K562 (cell line): ENCODE data around the gene BANP. TPM values are rescaled to one million over a fixed set of nuclear protein-coding genes. Genes with fewer than 3 reads are reported as not detected.

Source experiments
- AFF1 ChIP-seq, 2 experiments: fragments of 450-650 bp; IDR thresholded peaks; 2 replicates each; pipeline ENCODE4 v1.6.1; 2018; ENCODE audit warnings: mild to moderate bottlenecking in 2 of 2, low read depth in 1 of 2; ENCODE audit not compliant: partially characterized antibody in 2 of 2
- C11orf30 ChIP-seq: fragments of 450-650 bp; IDR thresholded peaks from 2 replicates; pipeline ENCODE4 v1.6.1; 2016; ENCODE audit warnings: low read depth, mild to moderate bottlenecking
- CAMTA2 ChIP-seq: fragments of 250-450 bp; sonication (Bioruptor Pico); conservative IDR thresholded peaks from 2 replicates; pipeline ENCODE4 v1.5.1; 2022
- IFI16 ChIP-seq: fragments of 250-450 bp; sonication (Bioruptor Pico); IDR thresholded peaks from 2 replicates; pipeline ENCODE4 v2.1.2; 2022; ENCODE audit warnings: mild to moderate bottlenecking, inconsistent platforms
- NFIC ChIP-seq: fragments of 450-650 bp; IDR thresholded peaks from 2 replicates; pipeline ENCODE4 v1.6.1; 2017; ENCODE audit warnings: mild to moderate bottlenecking, inconsistent platforms
- PHF21A ChIP-seq: fragments of 450-650 bp; IDR thresholded peaks from 2 replicates; pipeline ENCODE4 v1.6.1; 2017; ENCODE audit warnings: low read depth, borderline replicate concordance
- PYGO2 ChIP-seq: fragments of 450-650 bp; IDR thresholded peaks from 2 replicates; pipeline ENCODE4 v1.6.1; 2016; ENCODE audit warnings: mild to moderate bottlenecking, missing genetic modification characterization, moderate library complexity, missing compliant biosample characterization
- SAP30 ChIP-seq: fragments of 200-600 bp; sonication (generic); IDR thresholded peaks from 2 replicates; pipeline ENCODE4 v1.6.1; 2012; ENCODE audit warnings: borderline replicate concordance, low read depth, mild to moderate bottlenecking, moderate library complexity, low read length, control low read depth, inconsistent platforms; ENCODE audit not compliant: insufficient read depth, poor library complexity, severe bottlenecking
- TCF3 ChIP-seq: sonication (generic); formaldehyde crosslinking; IDR thresholded peaks from 2 replicates; pipeline ENCODE4 v1.4.0; 2020; ENCODE audit warnings: mild to moderate bottlenecking, missing genetic modification reagents
- XRCC3 ChIP-seq: fragments of 450-650 bp; IDR thresholded peaks from 2 replicates; pipeline ENCODE4 v1.6.1; 2017; ENCODE audit warnings: mild to moderate bottlenecking, moderate library complexity
- ZBED1 ChIP-seq: IDR thresholded peaks from 2 replicates; pipeline ENCODE4 v1.6.1; 2014
- ZBTB1 ChIP-seq: sonication (generic); formaldehyde crosslinking; IDR thresholded peaks from 2 replicates; pipeline ENCODE4 v1.8.1; 2023; ENCODE audit warnings: missing genetic modification reagents, low read depth, mild to moderate bottlenecking, borderline replicate concordance
- ZC3H4 ChIP-seq: sonication (generic); formaldehyde crosslinking; IDR thresholded peaks from 2 replicates; pipeline ENCODE4 v1.9.0; 2021; ENCODE audit warnings: missing genetic modification reagents, borderline replicate concordance
- ZNF121 ChIP-seq: sonication (generic); formaldehyde crosslinking; conservative IDR thresholded peaks from 2 replicates; pipeline ENCODE4 v1.8.0; 2022; ENCODE audit warnings: missing genetic modification reagents
- ZNF224 ChIP-seq: sonication (generic); formaldehyde crosslinking; IDR thresholded peaks from 2 replicates; pipeline ENCODE4 v1.8.0; 2022; ENCODE audit warnings: mild to moderate bottlenecking, missing genetic modification reagents
- ZNF23 ChIP-seq: fragments of 250-450 bp; sonication (Bioruptor Pico); IDR thresholded peaks from 2 replicates; pipeline ENCODE4 v1.4.0; 2020; ENCODE audit warnings: mild to moderate bottlenecking
- polyA plus RNA-seq, 8 experiments: library from polyadenylated mRNA; depleted of rRNA in 4 of 8; stranded (reverse) in 5 of 8; unstranded in 3 of 8; fragments of >200 nt; fragmentation: Nextera tagmentation in 2 of 8; fragmentation: Illumina TruSeq in 1 of 8; extraction: Ambion mirVana in 2 of 8; extraction: Trizol in 1 of 8; gene quantifications; 2 replicates each; pipeline versions ENCODE4 v1.2.1 to v1.2.3, GENCODE V29; 2011 to 2014; ENCODE audit warnings: inconsistent platforms in 1 of 8, missing spikeins in 1 of 8
- total RNA-seq, 7 experiments: library from RNA; depleted of rRNA in 6 of 7; stranded (reverse); fragments of >200 nt in 6 of 7; fragmentation: Illumina TruSeq in 2 of 7; extraction: Trizol in 2 of 7; gene quantifications; 2 replicates each; pipeline versions ENCODE4 v1.2.1 to v1.2.3, GENCODE V29; 2011 to 2021; ENCODE audit warnings: low replicate concordance in 1 of 7
- TF ChIP-seq, protein P1 (sequence below): fragments of 250-450 bp; sonication (Bioruptor Pico); IDR thresholded peaks from 2 replicates; pipeline ENCODE4 v1.8.0; 2022; ENCODE audit warnings: moderate library complexity, mild to moderate bottlenecking, inconsistent platforms
- TF ChIP-seq, protein P2 (sequence below): fragments of 450-650 bp; formaldehyde crosslinking; IDR thresholded peaks from 2 replicates; pipeline ENCODE4 v1.4.0; 2022; ENCODE audit warnings: mild to moderate bottlenecking, moderate library complexity
- TF ChIP-seq, protein P3 (sequence below): fragments of 250-450 bp; sonication (Bioruptor Pico); IDR thresholded peaks from 2 replicates; pipeline ENCODE4 v1.5.0; 2020; ENCODE audit warnings: mild to moderate bottlenecking

Gene BANP
- total and polyA plus RNA-seq, 9 of the 15 experiments (the other 6 are each of a cell fraction or from before 2014, with no cell fraction given), result 4.6 to 22.1 (median 15.6) TPM

GRCh38 chr16:87950765-87951551, at the start of gene BANP (continued):
- TF ChIP-seq AFF1 (IDR thresholded peaks at IDR 0.05; ENCODE audit: low read depth in 1 of 2, partially characterized antibody in 2 of 2), result peak; percentile 56 to 100
- TF ChIP-seq, protein P1, sequence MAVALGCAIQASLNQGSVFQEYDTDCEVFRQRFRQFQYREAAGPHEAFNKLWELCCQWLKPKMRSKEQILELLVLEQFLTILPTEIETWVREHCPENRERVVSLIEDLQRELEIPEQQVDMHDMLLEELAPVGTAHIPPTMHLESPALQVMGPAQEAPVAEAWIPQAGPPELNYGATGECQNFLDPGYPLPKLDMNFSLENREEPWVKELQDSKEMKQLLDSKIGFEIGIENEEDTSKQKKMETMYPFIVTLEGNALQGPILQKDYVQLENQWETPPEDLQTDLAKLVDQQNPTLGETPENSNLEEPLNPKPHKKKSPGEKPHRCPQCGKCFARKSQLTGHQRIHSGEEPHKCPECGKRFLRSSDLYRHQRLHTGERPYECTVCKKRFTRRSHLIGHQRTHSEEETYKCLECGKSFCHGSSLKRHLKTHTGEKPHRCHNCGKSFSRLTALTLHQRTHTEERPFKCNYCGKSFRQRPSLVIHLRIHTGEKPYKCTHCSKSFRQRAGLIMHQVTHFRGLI, result 0 out of 2 replicates have a peak, but pooled peaks have one; percentile 65
- no peak; the same call in 1 of the 2 replicates for TF ChIP-seq PHF21A
- no peak for TF ChIP-seq ZC3H4 (CRISPR knock-in tag)
- TF ChIP-seq XRCC3, result no peak
- no peak for TF ChIP-seq ZNF224 (CRISPR knock-in tag)
- no peak for TF ChIP-seq SAP30
- no peak for TF ChIP-seq IFI16 (CRISPR knock-in tag)
- TF ChIP-seq ZBED1, result peak; percentile 55; the same call in 1 of the 2 replicates
- no peak for TF ChIP-seq ZNF23 (CRISPR knock-in tag)
- TF ChIP-seq PYGO2 (tag), result no peak
- TF ChIP-seq, protein P2, sequence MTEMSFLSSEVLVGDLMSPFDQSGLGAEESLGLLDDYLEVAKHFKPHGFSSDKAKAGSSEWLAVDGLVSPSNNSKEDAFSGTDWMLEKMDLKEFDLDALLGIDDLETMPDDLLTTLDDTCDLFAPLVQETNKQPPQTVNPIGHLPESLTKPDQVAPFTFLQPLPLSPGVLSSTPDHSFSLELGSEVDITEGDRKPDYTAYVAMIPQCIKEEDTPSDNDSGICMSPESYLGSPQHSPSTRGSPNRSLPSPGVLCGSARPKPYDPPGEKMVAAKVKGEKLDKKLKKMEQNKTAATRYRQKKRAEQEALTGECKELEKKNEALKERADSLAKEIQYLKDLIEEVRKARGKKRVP, result peak; percentile 76
- 0 out of 2 replicates have a peak, but pooled peaks have one; percentile 19 for TF ChIP-seq NFIC
- TF ChIP-seq CAMTA2 (CRISPR knock-in tag), result no peak
- TF ChIP-seq ZBTB1 (CRISPR knock-in tag), result no peak
- TF ChIP-seq, protein P3, sequence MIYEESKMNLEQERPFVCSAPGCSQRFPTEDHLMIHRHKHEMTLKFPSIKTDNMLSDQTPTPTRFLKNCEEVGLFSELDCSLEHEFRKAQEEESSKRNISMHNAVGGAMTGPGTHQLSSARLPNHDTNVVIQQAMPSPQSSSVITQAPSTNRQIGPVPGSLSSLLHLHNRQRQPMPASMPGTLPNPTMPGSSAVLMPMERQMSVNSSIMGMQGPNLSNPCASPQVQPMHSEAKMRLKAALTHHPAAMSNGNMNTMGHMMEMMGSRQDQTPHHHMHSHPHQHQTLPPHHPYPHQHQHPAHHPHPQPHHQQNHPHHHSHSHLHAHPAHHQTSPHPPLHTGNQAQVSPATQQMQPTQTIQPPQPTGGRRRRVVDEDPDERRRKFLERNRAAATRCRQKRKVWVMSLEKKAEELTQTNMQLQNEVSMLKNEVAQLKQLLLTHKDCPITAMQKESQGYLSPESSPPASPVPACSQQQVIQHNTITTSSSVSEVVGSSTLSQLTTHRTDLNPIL (CRISPR knock-in tag), result no peak
- peak; percentile 39; the same call in 1 of the 2 replicates for TF ChIP-seq C11orf30
- TF ChIP-seq ZNF121, result no peak
- peak; percentile 34; the same call in 1 of the 2 replicates for TF ChIP-seq TCF3
